ENCODE results near the gene GFRA3.

The GFRA3 gene

GRCh38 chr5:138246822-138247221, 27.6 kb downstream of the GFRA3 start:
- no peak for DNase-seq

GRCh38 chr5:138246334-138246733, 28.1 kb downstream of the GFRA3 start:
- DNase-seq: no peak

- no peak for DNase-seq
These were observed 28.7 kb downstream of the GFRA3 start for GRCh38 chr5:138245717-138246116.

- no peak for DNase-seq
These were observed 30.6 kb downstream of the GFRA3 start for GRCh38 chr5:138243794-138244193.

GRCh38 chr5:138241688-138242571, 32.5 kb downstream of the GFRA3 start:
- DNase-seq: peak; percentile 15

GRCh38 chr5:138240650-138241385, 33.6 kb downstream of the GFRA3 start:
- DNase-seq: no peak

- DNase-seq: no peak
These were observed 36.4 kb downstream of the GFRA3 start for GRCh38 chr5:138238034-138238433.

- no peak for DNase-seq
These were observed 39.8 kb downstream of the GFRA3 start for GRCh38 chr5:138234651-138235050.

- no peak for DNase-seq
These were observed 41.1 kb downstream of the GFRA3 start for GRCh38 chr5:138233280-138233679.

- DNase-seq: peak; percentile 60
These were observed 43.3 kb downstream of the GFRA3 start for GRCh38 chr5:138230981-138231589.

- DNase-seq: peak; percentile 71
These were observed 44.2 kb downstream of the GFRA3 start for GRCh38 chr5:138230261-138230660.

GRCh38 chr5:138229387-138229786, 45.0 kb downstream of the GFRA3 start:
- DNase-seq: no peak

GRCh38 chr5:138226910-138227309, 47.5 kb downstream of the GFRA3 start:
- no peak for DNase-seq

- DNase-seq: no peak
These were observed 49.7 kb downstream of the GFRA3 start for GRCh38 chr5:138224712-138225111.

GRCh38 chr5:138223532-138223931, 50.9 kb downstream of the GFRA3 start:
- DNase-seq: no peak

GRCh38 chr5:138216799-138217198, 57.6 kb downstream of the GFRA3 start:
- no peak for DNase-seq

- peak; percentile 99 for DNase-seq
These were observed 61.0 kb downstream of the GFRA3 start, which contains the start of gene CDC23 for GRCh38 chr5:138213161-138214029. Gene CDC23, minus strand, starts transcription at chr5:138213323. Its CDS starts 11 bp downstream, at chr5:138213312.

- peak; percentile 5 for DNase-seq
These were observed 61.6 kb downstream of the GFRA3 start for GRCh38 chr5:138212828-138213160.

GRCh38 chr5:138210985-138211384, 63.4 kb downstream of the GFRA3 start:
- DNase-seq: no peak

Measured in fibroblast of skin of back (primary cell).